Esophagus squamous epithelium (tissue), 4 donors: ENCODE results near the gene TPT1.

Source experiments
- POLR2A ChIP-seq, 4 donors: fragments of 450-650 bp; IDR thresholded peaks; one replicate each; pipeline ENCODE4 v1.6.1; 2017; ENCODE audit warnings: antibody characterized with exemption in 4 of 4, mild to moderate bottlenecking in 4 of 4, moderate library complexity in 3 of 4
- TF ChIP-seq, protein P1 (sequence below), 6 experiments: fragments of 450-650 bp in 4 of 6; fragments of 200-600 bp in 2 of 6; sonication (generic) in 2 of 6; IDR thresholded peaks; one replicate each; pipeline ENCODE4 v1.5.1; 2016 to 2019; ENCODE audit warnings: antibody characterized with exemption in 6 of 6, mild to moderate bottlenecking in 4 of 6, moderate library complexity in 4 of 6

DNA sequence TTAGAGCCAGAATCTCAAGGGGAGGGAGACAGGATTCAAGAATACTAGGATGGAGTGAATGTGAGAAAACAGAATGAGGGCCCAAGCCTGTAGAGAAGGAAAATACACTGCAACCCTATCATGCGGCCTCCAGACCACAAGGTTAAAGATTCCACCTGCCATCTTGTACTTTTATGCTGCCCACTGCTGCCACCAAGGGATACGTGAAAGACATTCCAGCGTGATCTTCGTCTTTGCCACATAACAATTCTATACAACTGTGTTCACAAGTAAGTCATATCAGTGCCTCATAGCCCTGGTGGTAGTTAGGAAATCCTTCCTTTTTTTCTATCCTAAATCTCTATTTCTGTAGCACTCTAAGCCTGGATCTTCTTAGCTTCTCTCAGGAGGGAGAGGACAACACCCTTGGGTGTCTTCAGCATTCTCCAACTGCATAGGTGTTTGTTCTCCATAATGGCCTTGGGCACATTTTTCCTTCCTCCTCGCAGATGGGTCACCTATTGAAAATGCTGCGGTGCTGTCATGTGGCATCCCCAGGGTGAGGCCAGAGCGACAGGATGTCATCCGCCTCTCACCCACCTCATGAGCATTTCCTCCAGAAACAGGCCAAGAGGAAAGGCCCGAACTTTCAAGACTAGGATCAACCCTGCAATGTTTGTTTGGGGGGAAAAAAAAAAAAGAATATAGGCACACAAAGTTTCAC lies 13.6 kb downstream of the TPT1 start:
- TF ChIP-seq, protein P1, sequence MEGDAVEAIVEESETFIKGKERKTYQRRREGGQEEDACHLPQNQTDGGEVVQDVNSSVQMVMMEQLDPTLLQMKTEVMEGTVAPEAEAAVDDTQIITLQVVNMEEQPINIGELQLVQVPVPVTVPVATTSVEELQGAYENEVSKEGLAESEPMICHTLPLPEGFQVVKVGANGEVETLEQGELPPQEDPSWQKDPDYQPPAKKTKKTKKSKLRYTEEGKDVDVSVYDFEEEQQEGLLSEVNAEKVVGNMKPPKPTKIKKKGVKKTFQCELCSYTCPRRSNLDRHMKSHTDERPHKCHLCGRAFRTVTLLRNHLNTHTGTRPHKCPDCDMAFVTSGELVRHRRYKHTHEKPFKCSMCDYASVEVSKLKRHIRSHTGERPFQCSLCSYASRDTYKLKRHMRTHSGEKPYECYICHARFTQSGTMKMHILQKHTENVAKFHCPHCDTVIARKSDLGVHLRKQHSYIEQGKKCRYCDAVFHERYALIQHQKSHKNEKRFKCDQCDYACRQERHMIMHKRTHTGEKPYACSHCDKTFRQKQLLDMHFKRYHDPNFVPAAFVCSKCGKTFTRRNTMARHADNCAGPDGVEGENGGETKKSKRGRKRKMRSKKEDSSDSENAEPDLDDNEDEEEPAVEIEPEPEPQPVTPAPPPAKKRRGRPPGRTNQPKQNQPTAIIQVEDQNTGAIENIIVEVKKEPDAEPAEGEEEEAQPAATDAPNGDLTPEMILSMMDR (IDR thresholded peaks at IDR 0.05): no peak
- TF ChIP-seq POLR2A (IDR thresholded peaks at IDR 0.05): no peak
